Inflammatory macrophage (primary cell): Measurements from ENCODE around the gene GTF2A1L.
"Not testable (repeated sequence)": the region's sequence is repeated elsewhere in the genome, so short reads cannot be mapped to it uniquely, and the experiment has no call there.

ENCODE experiments used
- DNase-seq, 2 donors: peaks; one replicate each; pipeline ENCODE4 v3.0.0-alpha.2; 2020 to 2022

Gene GTF2A1L

DNA sequence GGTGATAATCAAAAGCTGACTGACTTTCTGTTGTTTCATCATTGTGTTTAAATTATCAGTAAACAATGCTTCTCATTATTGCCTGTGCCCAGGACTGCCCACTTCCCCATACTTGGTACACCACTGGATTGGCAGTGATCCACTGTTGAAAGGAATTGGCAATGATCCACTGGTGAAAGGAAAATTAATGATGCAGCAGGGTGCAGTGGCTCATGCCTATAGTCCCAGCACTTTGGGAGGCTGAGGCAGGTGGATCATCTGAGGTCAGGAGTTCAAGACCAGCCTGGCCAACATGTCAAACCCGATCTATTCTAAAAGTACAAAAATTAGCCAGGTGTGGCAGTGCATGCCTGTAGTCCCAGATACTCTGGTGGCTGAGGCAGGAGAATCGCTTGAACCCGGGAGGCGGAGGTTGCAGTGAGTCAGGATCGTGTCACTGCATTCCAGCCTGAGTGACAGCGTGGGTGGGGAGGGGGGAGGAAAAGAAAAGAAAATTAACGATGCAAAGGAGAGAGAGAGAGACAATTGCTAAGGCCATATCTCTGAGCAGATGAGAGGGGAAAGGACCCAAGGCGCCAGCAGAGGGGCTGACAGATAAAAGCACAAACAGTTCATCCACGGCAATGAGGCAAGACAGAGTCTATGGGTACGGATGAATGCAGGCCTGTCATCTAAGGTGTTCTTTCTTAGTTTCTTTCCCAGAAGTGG is 10.2 kb upstream of the GTF2A1L start:
- no peak for DNase-seq

DNA sequence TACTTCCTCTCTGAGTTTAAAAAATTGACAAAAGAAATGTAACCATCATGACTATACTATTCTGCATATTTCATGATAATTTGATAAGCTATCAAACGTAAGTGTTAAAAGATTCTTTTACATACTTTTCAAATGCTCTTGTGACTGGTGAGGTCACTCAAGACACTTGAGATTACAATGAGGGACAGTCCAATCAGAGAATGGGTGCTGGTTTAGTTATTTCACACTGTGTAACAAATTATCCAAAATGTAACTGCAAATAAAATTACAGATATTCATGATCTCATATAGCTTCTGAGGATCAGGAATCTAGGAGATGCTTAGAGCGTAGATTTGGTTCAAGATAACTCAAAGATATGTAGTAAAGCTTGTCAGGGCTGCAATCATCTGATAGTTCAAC is 4.4 kb upstream of the GTF2A1L start:
- no peak for DNase-seq

DNA sequence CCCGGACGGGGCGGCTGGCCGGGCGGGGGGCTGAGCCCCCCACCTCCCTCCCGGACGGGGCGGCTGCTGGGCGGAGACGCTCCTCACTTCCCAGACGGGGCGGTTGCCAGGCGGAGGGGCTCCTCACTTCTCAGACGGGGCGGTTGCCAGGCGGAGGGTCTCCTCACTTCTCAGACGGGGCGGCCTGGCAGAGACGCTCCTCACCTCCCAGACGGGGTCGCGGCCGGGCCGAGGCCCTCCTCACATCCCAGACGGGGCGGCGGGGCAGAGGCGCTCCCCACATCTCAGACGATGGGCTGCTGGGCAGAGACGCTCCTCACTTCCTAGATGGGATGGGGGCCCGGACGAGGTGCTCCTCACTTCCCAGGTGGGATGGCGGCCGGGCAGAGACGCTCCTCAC is 3.1 kb upstream of the GTF2A1L start:
- not testable (repeated sequence) for DNase-seq

DNA sequence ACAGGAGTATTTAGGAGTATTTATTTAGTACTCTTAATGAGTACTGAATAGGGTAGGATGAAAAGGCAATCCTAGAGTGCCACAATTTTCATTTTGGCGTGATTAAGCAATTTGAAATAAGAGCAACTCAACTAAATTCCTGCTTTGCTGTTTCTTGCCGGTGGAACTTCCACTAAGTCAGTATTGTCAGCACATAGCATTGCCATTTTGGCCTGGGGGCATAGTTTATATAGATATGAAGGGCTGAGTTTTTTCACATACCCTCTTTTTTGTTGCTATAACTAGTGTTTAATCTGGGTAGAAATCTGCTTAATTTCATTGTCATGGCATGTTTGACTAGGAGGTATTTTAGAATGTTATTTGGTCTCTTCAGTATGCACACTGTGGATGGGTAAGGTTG is 1.9 kb downstream of the GTF2A1L start:
- no peak for DNase-seq

- DNase-seq = no peak
Measured at GRCh38 chr2:48620604-48621003, 2.9 kb downstream of the GTF2A1L start.

GRCh38 chr2:48622691-48623090 is 5.0 kb downstream of the GTF2A1L start:
- DNase-seq = not testable (repeated sequence)

DNA sequence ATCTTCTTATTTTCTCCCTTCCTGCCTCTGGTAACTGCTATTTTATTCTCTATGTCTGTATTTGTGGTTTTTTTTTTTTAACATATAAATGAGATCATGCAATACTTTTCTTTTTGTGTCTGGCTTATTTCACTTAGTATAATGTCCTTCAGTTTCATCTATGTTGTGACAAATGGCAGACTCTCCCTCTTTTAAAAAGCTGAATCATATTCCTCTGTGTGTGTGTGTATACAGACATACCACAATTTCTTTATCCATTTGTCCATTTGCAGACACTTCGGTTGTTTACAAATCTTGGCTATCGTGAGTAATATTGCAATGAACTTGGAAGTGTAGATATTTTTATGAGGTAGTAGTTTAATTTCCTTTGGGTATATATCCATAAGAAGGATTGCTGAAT is 7.0 kb downstream of the GTF2A1L start:
- DNase-seq = no peak

DNA sequence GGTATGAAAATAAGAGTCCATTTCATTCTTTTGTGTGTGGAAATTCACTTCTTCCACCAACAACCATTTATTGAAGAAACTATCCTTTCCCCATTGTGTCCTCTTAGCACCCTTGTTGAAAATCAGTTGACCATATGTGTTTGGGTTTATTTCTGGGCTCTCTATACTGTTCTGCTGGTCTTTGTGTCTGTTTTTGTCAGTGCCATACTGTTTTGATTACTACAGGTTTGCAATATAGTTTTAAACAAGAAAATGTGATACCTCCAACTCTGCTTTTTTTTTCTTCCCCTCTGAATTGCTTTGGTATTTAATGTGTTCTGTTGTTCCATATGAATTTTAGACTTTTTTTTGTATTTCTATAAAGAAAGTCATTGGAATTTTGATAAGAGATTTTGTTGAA is 8.4 kb downstream of the GTF2A1L start:
- DNase-seq = no peak

- no peak for DNase-seq
Measured at GRCh38 chr2:48633143-48633542, 15.5 kb downstream of the GTF2A1L start.

GRCh38 chr2:48635786-48636185 is 18.1 kb downstream of the GTF2A1L start:
- no peak for DNase-seq

GRCh38 chr2:48638261-48638660 is 20.6 kb downstream of the GTF2A1L start:
- DNase-seq = no peak

- no peak for DNase-seq
Measured at GRCh38 chr2:48651158-48651790, 33.6 kb downstream of the GTF2A1L start.

DNA sequence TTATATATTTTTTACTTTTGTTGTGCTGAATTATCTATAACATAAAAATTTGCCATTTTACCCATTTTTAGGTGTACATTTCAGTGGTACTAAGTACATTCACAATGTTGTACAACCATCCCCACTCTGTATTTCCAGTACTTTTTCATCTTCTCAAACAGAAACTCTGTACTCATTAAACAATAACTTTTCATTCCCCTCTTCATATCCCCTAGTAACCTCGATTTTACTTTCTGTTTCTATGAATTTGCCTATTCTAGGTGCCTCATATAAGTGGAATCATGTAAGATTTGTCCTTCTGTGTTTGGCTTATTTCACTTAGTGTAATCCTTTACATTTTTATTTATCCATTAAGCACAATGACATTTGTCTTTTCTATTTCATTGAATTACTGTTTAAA is 51.3 kb downstream of the GTF2A1L start:
- no peak for DNase-seq

DNA sequence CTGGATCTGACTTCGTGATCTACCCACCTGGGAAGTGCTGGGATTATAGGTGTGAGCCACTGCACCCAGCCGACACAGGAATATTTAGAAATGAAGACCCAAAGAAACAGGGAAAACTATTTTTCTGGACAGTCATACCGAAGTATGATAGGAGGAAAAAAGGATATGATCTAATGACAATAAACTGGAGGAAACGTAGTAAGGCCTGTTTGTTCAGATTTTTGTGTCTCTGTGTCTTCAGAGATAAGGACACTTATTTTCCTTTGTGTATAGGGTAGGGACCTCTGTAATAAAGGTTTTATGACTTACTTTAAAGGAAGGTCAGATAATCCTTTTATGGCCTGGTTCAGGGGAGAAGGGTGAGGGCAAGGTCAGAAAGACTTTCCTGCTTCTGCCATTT is 55.9 kb downstream of the GTF2A1L start:
- DNase-seq = no peak

GRCh38 chr2:48674933-48675332 is 57.3 kb downstream of the GTF2A1L start:
- no peak for DNase-seq

GRCh38 chr2:48677450-48677849 is 59.8 kb downstream of the GTF2A1L start:
- DNase-seq = no peak

GRCh38 chr2:48685126-48685525 is 67.5 kb downstream of the GTF2A1L start:
- no peak for DNase-seq

- no peak for DNase-seq
Measured at GRCh38 chr2:48691935-48692691, 74.5 kb downstream of the GTF2A1L start.

- DNase-seq = no peak
Measured at GRCh38 chr2:48693066-48693465, 75.4 kb downstream of the GTF2A1L start.

GRCh38 chr2:48693645-48694044 is 76.0 kb downstream of the GTF2A1L start:
- DNase-seq = no peak

GRCh38 chr2:48694149-48694548 is 76.5 kb downstream of the GTF2A1L start:
- DNase-seq = no peak

DNA sequence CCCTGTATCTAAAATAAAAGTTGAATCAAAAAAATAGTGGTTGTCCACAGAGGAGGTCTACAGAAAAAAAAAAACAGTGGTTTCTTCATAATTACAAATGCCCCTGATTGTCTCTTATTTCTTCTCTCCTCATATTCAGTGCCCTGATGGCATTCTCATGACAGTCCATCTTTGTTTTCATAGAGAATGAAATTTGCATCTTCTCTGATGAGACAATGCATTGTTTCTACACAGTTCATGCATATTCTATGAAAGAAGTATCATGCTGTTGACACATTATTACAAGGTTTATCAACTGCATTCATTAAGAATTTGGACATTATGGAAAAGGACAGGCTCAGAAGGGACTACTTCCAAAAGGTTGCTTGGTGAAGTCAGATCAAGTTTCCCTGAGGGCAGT is 78.3 kb downstream of the GTF2A1L start:
- no peak for DNase-seq

DNA sequence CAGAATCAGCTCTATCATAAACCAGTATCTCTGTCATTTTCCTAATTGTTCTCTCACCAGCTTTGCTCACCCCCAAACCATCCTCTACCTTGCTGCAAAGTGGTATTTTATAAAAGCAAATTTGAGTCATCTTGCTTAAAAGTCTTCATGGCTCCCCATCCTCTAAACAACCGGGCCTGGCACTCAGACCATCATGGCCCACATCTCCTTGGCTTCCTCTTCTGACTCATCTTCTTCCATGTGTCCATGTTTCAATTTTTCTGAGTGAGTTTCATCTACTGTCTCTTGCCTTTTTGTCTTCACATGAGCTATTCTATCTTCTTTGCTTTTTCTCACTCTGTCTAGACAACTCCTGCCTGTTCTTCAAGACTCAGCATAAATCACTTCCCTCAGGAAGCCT is 79.2 kb downstream of the GTF2A1L start:
- no peak for DNase-seq

- no peak for DNase-seq
Measured at GRCh38 chr2:48699348-48699930, 81.8 kb downstream of the GTF2A1L start.
